Measurements from ENCODE around the gene CTSH.

CTSH gene

GRCh38 chr15:78974272-78974918 lies 29.5 kb upstream of the CTSH start:
- no peaks in the 10 kb centered on the region for H3K9me3 ChIP-seq (ENCODE audit: insufficient read depth, low read depth, low read length)
- no peaks in the 10 kb centered on the region for H3K36me3 ChIP-seq (ENCODE audit: insufficient read depth, low read depth, low read length)
- H3K27ac ChIP-seq (ENCODE audit: low read length): no peak overlapping the region
- no peak overlapping the region for H3K9ac ChIP-seq (ENCODE audit: low read depth, low read length)
- peaks cover 10% of the 10 kb centered on the region for H3K27me3 ChIP-seq (ENCODE audit: insufficient read depth, low read length)
- H3K4me3 ChIP-seq (ENCODE audit: low read length): no peak overlapping the region
- no peaks in the 10 kb centered on the region for H3K4me1 ChIP-seq (ENCODE audit: insufficient read depth, low read length)

- no peak overlapping the region for H3K9ac ChIP-seq (ENCODE audit: low read depth, low read length)
- no peak overlapping the region for H3K4me3 ChIP-seq (ENCODE audit: low read length)
- no peaks in the 10 kb centered on the region for H3K36me3 ChIP-seq (ENCODE audit: insufficient read depth, low read depth, low read length)
- H3K27me3 ChIP-seq (ENCODE audit: insufficient read depth, low read length): no peaks in the 10 kb centered on the region
- no peaks in the 10 kb centered on the region for H3K9me3 ChIP-seq (ENCODE audit: insufficient read depth, low read depth, low read length)
- no peaks in the 10 kb centered on the region; the same call in 1 of the 2 replicates for H3K4me1 ChIP-seq (ENCODE audit: insufficient read depth, low read length)
- no peak overlapping the region for H3K27ac ChIP-seq (ENCODE audit: low read length)
Observed at GRCh38 chr15:78969687-78970349, 25.0 kb upstream of the CTSH start.

DNA sequence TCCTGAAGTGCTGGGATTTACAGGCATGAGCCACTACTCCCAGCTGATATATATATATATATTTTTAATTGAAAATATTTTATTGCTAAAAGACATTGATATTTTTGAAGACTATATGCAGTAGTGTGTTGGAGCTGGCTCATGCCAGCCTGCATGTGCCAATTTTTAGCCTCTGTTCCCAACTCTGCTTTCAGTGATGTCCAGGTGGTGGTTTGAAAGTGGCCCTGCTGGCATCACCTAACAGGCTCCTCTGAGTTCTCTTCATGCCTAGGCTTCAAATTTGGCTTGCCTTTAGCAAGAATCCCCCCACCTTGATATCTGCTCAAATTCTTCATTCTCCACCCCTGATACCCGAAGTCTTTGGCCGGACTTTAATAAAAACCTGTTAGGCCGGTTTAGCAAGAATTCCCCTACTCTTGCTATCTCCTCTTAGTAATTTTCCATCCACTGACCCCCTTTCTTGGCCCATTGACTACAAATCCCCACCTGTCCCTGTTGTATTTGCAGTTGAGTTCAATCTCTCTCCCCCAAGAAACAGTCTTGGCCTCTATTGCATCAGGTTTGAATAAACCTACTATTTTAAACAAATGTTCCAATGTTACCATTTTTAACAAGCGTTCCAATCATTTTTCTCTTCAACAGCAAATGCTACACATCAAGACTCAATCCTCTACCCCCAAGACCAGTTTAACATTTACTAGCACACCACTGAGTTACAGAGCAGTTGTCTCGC lies 23.9 kb upstream of the CTSH start:
- no peaks in the 10 kb centered on the region for H3K36me3 ChIP-seq (ENCODE audit: insufficient read depth, low read depth, low read length)
- no peaks in the 10 kb centered on the region for H3K27me3 ChIP-seq (ENCODE audit: insufficient read depth, low read length)
- no peak overlapping the region for H3K9ac ChIP-seq (ENCODE audit: low read depth, low read length)
- no peak overlapping the region for H3K4me3 ChIP-seq (ENCODE audit: low read length)
- no peaks in the 10 kb centered on the region for H3K9me3 ChIP-seq (ENCODE audit: insufficient read depth, low read depth, low read length)
- no peak overlapping the region for H3K27ac ChIP-seq (ENCODE audit: low read length)
- H3K4me1 ChIP-seq (ENCODE audit: insufficient read depth, low read length): no peaks in the 10 kb centered on the region; the same call in 1 of the 2 replicates

- Histone ChIP-seq H3K27me3 (ENCODE audit: insufficient read depth, low read length) (no peaks in the 10 kb centered on the region), H3K9ac (ENCODE audit: low read depth, low read length) (no peak overlapping the region), H3K27ac (ENCODE audit: low read length) (no peak overlapping the region), H3K9me3 (ENCODE audit: insufficient read depth, low read depth, low read length) (no peaks in the 10 kb centered on the region), H3K4me3 (ENCODE audit: low read length) (no peak overlapping the region), H3K36me3 (ENCODE audit: insufficient read depth, low read depth, low read length) (no peaks in the 10 kb centered on the region), H3K4me1 (ENCODE audit: insufficient read depth, low read length) (no peaks in the 10 kb centered on the region; the same call in 1 of the 2 replicates)
Observed at GRCh38 chr15:78968114-78968513, 23.3 kb upstream of the CTSH start.

DNA sequence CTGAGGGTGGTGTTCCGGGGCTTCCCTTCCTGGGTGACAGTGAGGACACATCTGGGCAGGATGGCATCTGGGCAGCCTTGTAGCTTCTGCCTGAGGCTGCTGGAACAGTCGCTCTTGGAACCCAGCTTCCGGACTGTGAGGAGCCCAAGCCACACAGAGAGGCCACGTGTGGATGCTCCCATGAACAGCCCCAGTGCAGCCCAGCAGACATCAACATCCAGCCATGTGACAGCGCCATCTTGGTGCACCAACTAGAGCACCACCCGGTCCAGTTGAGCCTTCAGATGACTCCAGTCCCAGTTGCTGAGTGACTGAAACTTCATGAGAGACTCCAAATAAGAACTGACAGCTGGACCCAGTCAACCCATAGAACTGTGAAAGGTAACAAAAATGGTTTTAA lies 15.5 kb upstream of the CTSH start:
- Histone ChIP-seq H3K9ac (ENCODE audit: low read depth, low read length) (no peak overlapping the region), H3K36me3 (ENCODE audit: insufficient read depth, low read depth, low read length) (no peaks in the 10 kb centered on the region), H3K9me3 (ENCODE audit: insufficient read depth, low read depth, low read length) (no peaks in the 10 kb centered on the region), H3K4me3 (ENCODE audit: low read length) (no peak overlapping the region), H3K27me3 (ENCODE audit: insufficient read depth, low read length) (no peaks in the 10 kb centered on the region), H3K27ac (ENCODE audit: low read length) (no peak overlapping the region), H3K4me1 (ENCODE audit: insufficient read depth, low read length) (no peaks in the 10 kb centered on the region; the same call in 1 of the 2 replicates)

GRCh38 chr15:78959360-78959759 lies 14.5 kb upstream of the CTSH start:
- Histone ChIP-seq H3K27me3 (ENCODE audit: insufficient read depth, low read length) (no peaks in the 10 kb centered on the region), H3K27ac (ENCODE audit: low read length) (no peak overlapping the region), H3K9me3 (ENCODE audit: insufficient read depth, low read depth, low read length) (no peaks in the 10 kb centered on the region), H3K36me3 (ENCODE audit: insufficient read depth, low read depth, low read length) (no peaks in the 10 kb centered on the region), H3K4me1 (ENCODE audit: insufficient read depth, low read length) (no peaks in the 10 kb centered on the region; the same call in 1 of the 2 replicates), H3K9ac (ENCODE audit: low read depth, low read length) (no peak overlapping the region), H3K4me3 (ENCODE audit: low read length) (no peak overlapping the region)

DNA sequence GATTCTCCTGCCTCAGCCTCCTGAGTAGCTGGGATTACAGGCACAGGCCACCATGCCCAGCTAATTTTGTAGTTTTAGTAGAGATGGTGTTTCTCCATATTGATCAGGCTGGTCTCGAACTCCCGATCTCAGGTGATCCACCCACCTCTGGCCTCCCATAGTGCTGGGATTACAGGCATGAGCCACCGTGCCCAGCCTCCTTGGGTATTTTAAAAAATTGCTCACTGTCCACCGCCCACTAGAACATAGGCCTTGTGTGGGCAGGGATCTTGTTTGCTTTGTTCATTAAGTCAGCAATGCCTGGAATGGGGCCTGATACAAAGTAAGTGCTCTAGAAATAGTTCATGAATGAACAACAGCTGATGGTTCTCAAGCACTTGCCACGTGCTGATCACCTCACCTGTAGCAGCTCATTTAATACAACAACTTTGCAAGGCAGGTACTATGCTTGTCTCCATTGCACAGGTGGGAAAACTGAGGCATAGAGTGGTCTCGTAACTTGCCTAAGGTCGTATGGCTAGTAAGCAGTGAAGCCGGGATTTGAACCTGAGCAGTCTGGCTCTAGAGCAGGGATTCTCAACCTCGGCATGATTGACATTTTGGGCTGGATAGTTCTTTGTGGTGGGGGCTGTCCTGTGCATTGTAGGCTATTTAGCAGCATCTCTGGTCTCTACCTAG lies 12.7 kb upstream of the CTSH start:
- Histone ChIP-seq H3K27me3 (ENCODE audit: insufficient read depth, low read length) (no peaks in the 10 kb centered on the region), H3K9ac (ENCODE audit: low read depth, low read length) (no peak overlapping the region), H3K36me3 (ENCODE audit: insufficient read depth, low read depth, low read length) (no peaks in the 10 kb centered on the region), H3K9me3 (ENCODE audit: insufficient read depth, low read depth, low read length) (no peaks in the 10 kb centered on the region), H3K27ac (ENCODE audit: low read length) (no peak overlapping the region), H3K4me1 (ENCODE audit: insufficient read depth, low read length) (no peaks in the 10 kb centered on the region; the same call in 1 of the 2 replicates), H3K4me3 (ENCODE audit: low read length) (no peak overlapping the region)

GRCh38 chr15:78956937-78957336 lies 12.1 kb upstream of the CTSH start:
- Histone ChIP-seq H3K36me3 (ENCODE audit: insufficient read depth, low read depth, low read length) (no peaks in the 10 kb centered on the region), H3K9ac (ENCODE audit: low read depth, low read length) (no peak overlapping the region), H3K9me3 (ENCODE audit: insufficient read depth, low read depth, low read length) (no peaks in the 10 kb centered on the region), H3K4me3 (ENCODE audit: low read length) (no peak overlapping the region), H3K4me1 (ENCODE audit: insufficient read depth, low read length) (no peaks in the 10 kb centered on the region; the same call in 1 of the 2 replicates), H3K27me3 (ENCODE audit: insufficient read depth, low read length) (no peaks in the 10 kb centered on the region), H3K27ac (ENCODE audit: low read length) (no peak overlapping the region)

- Histone ChIP-seq H3K27ac (ENCODE audit: low read length) (no peak overlapping the region), H3K4me1 (ENCODE audit: insufficient read depth, low read length) (peaks cover 3% of the 10 kb centered on the region; the same call in 1 of the 2 replicates), H3K9me3 (ENCODE audit: insufficient read depth, low read depth, low read length) (no peaks in the 10 kb centered on the region), H3K9ac (ENCODE audit: low read depth, low read length) (no peak overlapping the region), H3K27me3 (ENCODE audit: insufficient read depth, low read length) (no peaks in the 10 kb centered on the region), H3K4me3 (ENCODE audit: low read length) (no peak overlapping the region), H3K36me3 (ENCODE audit: insufficient read depth, low read depth, low read length) (no peaks in the 10 kb centered on the region)
Observed at GRCh38 chr15:78955355-78955754, 10.5 kb upstream of the CTSH start.

DNA sequence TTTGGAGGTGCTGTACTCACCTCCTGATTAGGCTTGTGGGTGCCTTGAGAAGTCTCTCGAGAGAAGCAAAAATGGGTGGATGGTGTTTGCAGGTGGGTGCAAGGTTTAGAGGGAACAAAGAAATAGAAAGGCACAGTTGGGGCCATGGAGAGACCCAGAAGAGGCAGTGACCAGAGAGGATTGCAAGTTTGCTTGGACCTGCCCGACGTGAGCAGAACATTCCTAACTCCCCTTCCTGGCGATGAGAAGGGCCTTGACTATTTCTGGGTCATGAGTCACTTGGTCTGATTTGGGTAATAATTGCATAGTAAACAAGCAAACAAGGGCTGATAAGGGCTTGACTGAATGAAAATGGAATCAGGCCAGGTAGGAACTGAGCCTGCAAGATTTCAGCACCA lies 7.0 kb upstream of the CTSH start:
- no peak overlapping the region for H3K9ac ChIP-seq (ENCODE audit: low read depth, low read length)
- peaks cover 3% of the 10 kb centered on the region; the same call in 1 of the 2 replicates for H3K4me1 ChIP-seq (ENCODE audit: insufficient read depth, low read length)
- H3K9me3 ChIP-seq (ENCODE audit: insufficient read depth, low read depth, low read length): no peaks in the 10 kb centered on the region
- peaks cover 2% of the 10 kb centered on the region for H3K27me3 ChIP-seq (ENCODE audit: insufficient read depth, low read length)
- no peak overlapping the region for H3K27ac ChIP-seq (ENCODE audit: low read length)
- H3K36me3 ChIP-seq (ENCODE audit: insufficient read depth, low read depth, low read length): no peaks in the 10 kb centered on the region
- no peak overlapping the region for H3K4me3 ChIP-seq (ENCODE audit: low read length)

DNA sequence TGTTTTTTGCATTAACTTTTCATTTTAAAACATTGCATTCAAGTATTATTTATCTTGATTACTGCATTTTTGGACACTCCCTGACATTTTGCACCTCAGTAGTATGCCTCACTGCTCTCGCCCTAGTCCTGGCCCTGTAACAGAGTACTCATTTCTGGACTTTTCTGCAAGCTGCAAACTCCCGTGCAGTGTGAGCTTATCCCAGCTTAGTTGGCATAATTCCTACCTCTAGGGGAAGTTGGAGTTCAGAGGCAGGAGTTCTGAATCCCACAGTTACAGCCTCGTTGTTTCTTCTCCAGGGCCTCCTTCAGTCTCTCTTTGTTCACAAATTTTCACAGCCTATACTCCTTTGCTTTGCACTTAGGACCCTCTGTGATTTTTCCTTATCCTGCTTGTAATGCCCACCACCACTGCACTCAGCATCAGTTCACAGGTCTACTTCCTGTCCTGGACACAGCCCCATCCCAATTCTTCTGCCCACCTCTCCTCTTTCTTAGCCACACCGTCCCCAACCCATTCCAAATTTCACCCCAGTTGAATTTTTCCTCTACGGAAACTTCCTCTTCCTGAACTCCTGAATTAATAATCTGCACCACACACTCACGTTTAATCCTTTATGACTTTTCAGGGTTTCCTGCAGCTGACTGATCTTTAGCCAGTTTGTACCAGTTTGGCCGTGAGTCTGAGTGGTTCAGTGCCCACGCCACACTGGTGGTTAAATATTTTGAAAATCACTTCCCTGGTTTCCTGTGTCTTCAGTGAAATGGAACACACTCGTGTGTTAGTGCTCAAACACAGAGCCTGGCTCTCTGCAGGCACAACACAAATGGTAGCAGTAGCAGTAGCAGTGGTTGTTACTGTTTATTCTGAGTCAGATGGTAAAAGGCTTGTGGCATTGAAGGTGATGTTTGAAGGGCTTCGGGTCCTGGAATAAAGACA lies 6.3 kb upstream of the CTSH start:
- H3K4me1 ChIP-seq (ENCODE audit: insufficient read depth, low read length): 0 out of 2 replicates have a peak, but pooled peaks cover 3% of the 10 kb centered on the region
- no peaks in the 10 kb centered on the region for H3K36me3 ChIP-seq (ENCODE audit: insufficient read depth, low read depth, low read length)
- H3K9ac ChIP-seq (ENCODE audit: low read depth, low read length): no peak overlapping the region
- H3K4me3 ChIP-seq (ENCODE audit: low read length): no peak overlapping the region
- no peak overlapping the region for H3K27ac ChIP-seq (ENCODE audit: low read length)
- peaks cover 9% of the 10 kb centered on the region for H3K27me3 ChIP-seq (ENCODE audit: insufficient read depth, low read length)
- no peaks in the 10 kb centered on the region for H3K9me3 ChIP-seq (ENCODE audit: insufficient read depth, low read depth, low read length)

All from iPS-20b (cell line).